HEK293 (cell line): ENCODE data around the gene NRP2.
A peak's percentile ranks its signal among the peaks of the same experiment; 100 is the strongest.

ENCODE experiments used
- CTCF ChIA-PET: fragments of 350-600 bp; formaldehyde crosslinking; extraction: SDS; loops from one replicate; lab custom pipeline; 2021; ENCODE audit warnings: antibody characterized with exemption; lab: Yijun Ruan, JAX
- POLR2A ChIA-PET: fragments of 300-600 bp; formaldehyde crosslinking; extraction: SDS; loops from one replicate; lab custom pipeline; 2020; ENCODE audit warnings: antibody characterized with exemption, inconsistent platforms; lab: Yijun Ruan, JAX
- H3K27ac ChIP-seq: fragments of 200-500 bp; sonication (Bioruptor generic); 2 replicates; pipeline ENCODE4 v1.5.1; 2014; ENCODE audit warnings: low read depth, low read length, control low read depth, inconsistent platforms; ENCODE audit errors: extremely low read depth
- H3K36me3 ChIP-seq, 2 experiments: fragments of 200-500 bp in 1 of 2; sonication (Bioruptor generic) in 1 of 2; 1 replicate in 1 of 2; 2 replicates in 1 of 2; pipeline ENCODE4 v1.5.1; 2014 to 2017; ENCODE audit warnings: inconsistent platforms in 2 of 2, low read length in 2 of 2; ENCODE audit not compliant: control insufficient read depth in 2 of 2, insufficient read depth in 1 of 2
- H3K4me1 ChIP-seq: fragments of 200-500 bp; sonication (Bioruptor generic); 2 replicates; pipeline ENCODE4 v1.5.1; 2014; ENCODE audit warnings: mild to moderate bottlenecking, low read length, inconsistent platforms; ENCODE audit not compliant: control insufficient read depth, insufficient read depth
- H3K4me3 ChIP-seq: 2 replicates; pipeline ENCODE4 v1.5.1; 2011; ENCODE audit warnings: low read depth, mild to moderate bottlenecking, control low read depth, low read length, moderate library complexity
- H3K9me3 ChIP-seq: fragments of 200-500 bp; sonication (Bioruptor generic); 2 replicates; pipeline ENCODE4 v1.5.1; 2014; ENCODE audit warnings: low read depth, low read length, inconsistent platforms; ENCODE audit not compliant: control insufficient read depth, insufficient read depth
- EGR2 ChIP-seq: fragments of 450-650 bp; formaldehyde crosslinking; IDR thresholded peaks from 2 replicates; pipeline ENCODE4 v1.5.1; 2016; ENCODE audit warnings: low read depth, missing biosample characterization, missing genetic modification characterization
- FEZF1 ChIP-seq: fragments of 450-650 bp; formaldehyde crosslinking; IDR thresholded peaks from 2 replicates; pipeline ENCODE4 v1.5.1; 2016; ENCODE audit warnings: missing biosample characterization, missing genetic modification characterization
- HOXD13 ChIP-seq: sonication (generic); formaldehyde crosslinking; IDR thresholded peaks from 2 replicates; pipeline ENCODE4 v1.8.0; 2022; ENCODE audit warnings: missing genetic modification reagents, borderline replicate concordance
- PRDM4 ChIP-seq: fragments of 450-650 bp; formaldehyde crosslinking; IDR thresholded peaks from 2 replicates; pipeline ENCODE4 v1.5.1; 2017; ENCODE audit warnings: missing biosample characterization, missing genetic modification characterization
- REPIN1 ChIP-seq: fragments of 450-650 bp; formaldehyde crosslinking; IDR thresholded peaks from 2 replicates; pipeline ENCODE4 v1.5.1; 2017; ENCODE audit warnings: missing biosample characterization, missing genetic modification characterization, low read depth
- SCRT2 ChIP-seq: fragments of 450-650 bp; formaldehyde crosslinking; IDR thresholded peaks from 2 replicates; pipeline ENCODE4 v1.5.1; 2016; ENCODE audit warnings: missing biosample characterization, missing genetic modification characterization
- SETDB1 ChIP-seq: IDR thresholded peaks from one replicate; pipeline ENCODE4 v1.6.1; 2017; ENCODE audit warnings: mild to moderate bottlenecking, low read length, moderate library complexity, mixed read lengths; ENCODE audit not compliant: insufficient read length
- ZBTB10 ChIP-seq: fragments of 450-650 bp; formaldehyde crosslinking; IDR thresholded peaks from 2 replicates; pipeline ENCODE4 v1.5.1; 2016; ENCODE audit warnings: missing biosample characterization, missing genetic modification characterization
- ZNF121 ChIP-seq: fragments of 450-650 bp; formaldehyde crosslinking; IDR thresholded peaks from 2 replicates; pipeline ENCODE4 v1.5.1; 2016; ENCODE audit warnings: missing biosample characterization, missing genetic modification characterization
- ZNF140 ChIP-seq: fragments of 450-650 bp; formaldehyde crosslinking; IDR thresholded peaks from 2 replicates; pipeline ENCODE4 v1.5.1; 2016; ENCODE audit warnings: missing biosample characterization, missing genetic modification characterization
- ZNF302 ChIP-seq: fragments of 450-650 bp; formaldehyde crosslinking; IDR thresholded peaks from 2 replicates; pipeline ENCODE4 v1.5.1; 2016; ENCODE audit warnings: missing biosample characterization, missing genetic modification characterization, low read depth
- ZNF350 ChIP-seq: fragments of 450-650 bp; formaldehyde crosslinking; IDR thresholded peaks from 2 replicates; pipeline ENCODE4 v1.5.0; 2017; ENCODE audit warnings: missing biosample characterization, mild to moderate bottlenecking, missing genetic modification characterization
- ZNF596 ChIP-seq: fragments of 450-650 bp; IDR thresholded peaks from 2 replicates; pipeline ENCODE4 v1.5.0; 2018; ENCODE audit warnings: missing biosample characterization, mild to moderate bottlenecking, missing genetic modification characterization, moderate library complexity
- ZNF623 ChIP-seq: fragments of 450-650 bp; formaldehyde crosslinking; IDR thresholded peaks from 2 replicates; pipeline ENCODE4 v1.5.1; 2016; ENCODE audit warnings: missing biosample characterization, missing genetic modification characterization
- ZNF626 ChIP-seq: fragments of 450-650 bp; sonication (Bioruptor Pico); formaldehyde crosslinking; IDR thresholded peaks from 2 replicates; pipeline ENCODE4 v1.5.1; 2018; ENCODE audit warnings: missing biosample characterization, missing genetic modification characterization, inconsistent platforms
- ZNF830 ChIP-seq: fragments of 450-650 bp; IDR thresholded peaks from 2 replicates; pipeline ENCODE4 v1.5.0; 2018; ENCODE audit warnings: missing biosample characterization, missing genetic modification characterization, low read depth, mild to moderate bottlenecking, moderate library complexity
- TF ChIP-seq, protein P1 (sequence below): fragments of 450-650 bp; formaldehyde crosslinking; IDR thresholded peaks from 2 replicates; pipeline ENCODE4 v1.5.1; 2016; ENCODE audit warnings: missing biosample characterization, missing genetic modification characterization
- TF ChIP-seq, protein P2 (sequence below): fragments of 450-650 bp; formaldehyde crosslinking; IDR thresholded peaks from 2 replicates; pipeline ENCODE4; 2016; ENCODE audit warnings: missing biosample characterization, missing genetic modification characterization
- TF ChIP-seq, protein P3 (sequence below): fragments of 450-650 bp; formaldehyde crosslinking; IDR thresholded peaks from 2 replicates; pipeline ENCODE4 v1.5.1; 2016; ENCODE audit warnings: missing biosample characterization, missing genetic modification characterization, borderline replicate concordance

The NRP2 gene

DNA sequence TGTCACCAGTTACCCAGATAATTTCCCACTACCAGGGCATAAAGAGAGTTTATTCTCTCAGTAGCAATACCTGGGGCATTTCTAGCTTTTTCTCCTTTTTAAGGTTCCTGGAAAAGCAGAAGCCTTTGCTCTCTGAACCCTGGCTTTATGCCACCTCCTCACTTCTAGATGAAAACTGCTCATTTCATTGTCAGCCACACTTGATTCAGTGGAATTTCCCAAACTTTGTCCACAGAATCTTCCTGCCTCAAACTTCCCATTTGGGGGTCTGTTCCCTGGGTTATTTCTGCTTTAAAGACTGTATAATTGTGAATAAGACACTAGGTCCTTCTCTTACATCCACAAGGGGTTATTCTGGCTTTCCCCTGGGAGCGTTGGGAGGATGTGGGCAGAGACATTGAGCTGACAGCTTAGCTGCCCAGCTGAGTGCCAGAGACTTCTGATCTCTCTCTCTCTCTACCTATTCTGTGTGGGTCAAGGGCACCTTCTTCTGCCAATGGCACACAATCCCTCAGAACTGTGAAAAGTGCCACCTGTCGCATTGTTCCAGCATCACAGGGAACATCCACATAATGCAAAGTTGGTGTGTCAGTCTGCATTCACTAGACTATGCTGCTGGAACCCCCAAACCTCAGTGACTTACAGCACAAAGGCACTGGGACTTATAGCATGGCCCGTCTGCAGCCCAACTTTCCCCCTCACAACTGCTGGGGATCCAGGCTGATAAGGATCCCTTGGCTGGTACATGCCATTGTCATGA is 19.9 kb upstream of the NRP2 start:
- POLR2A ChIA-PET: no interaction called here
- TF ChIP-seq ZNF140 (no peak), ZNF121 (tag by site-specific recombination) (no peak), FEZF1 (tag by site-specific recombination) (no peak), ZNF626 (tag by site-specific recombination) (no peak), ZBTB10 (tag by site-specific recombination) (no peak), SCRT2 (tag by site-specific recombination) (peak; percentile 71; the same call in 1 of the 2 replicates), EGR2 (tag by site-specific recombination) (no peak), ZNF830 (no peak)

DNA sequence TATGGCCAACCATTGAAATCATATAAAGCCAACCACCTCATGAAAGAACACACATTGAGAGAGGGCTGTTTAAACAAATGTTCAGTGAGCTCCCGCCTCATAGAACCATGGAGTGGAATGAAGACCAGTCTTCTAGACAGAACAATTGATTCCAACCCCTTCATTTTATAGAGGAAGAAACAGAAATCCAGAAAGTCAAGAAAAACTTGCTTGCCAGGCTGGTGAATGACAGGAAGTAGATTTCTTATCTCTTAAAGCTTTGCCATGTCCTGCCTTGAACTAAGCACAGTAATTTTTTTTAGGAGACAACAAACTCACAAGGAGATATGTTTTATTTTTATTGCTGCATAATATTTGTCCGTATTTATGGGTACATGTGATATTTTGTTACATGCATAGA is 16.5 kb upstream of the NRP2 start:
- Histone ChIP-seq H3K4me3 (no peak overlapping the region), H3K36me3 (no peaks in the 10 kb centered on the region), H3K27ac (no peak overlapping the region), H3K4me1 (no peaks in the 10 kb centered on the region), H3K9me3 (no peaks in the 10 kb centered on the region)
- POLR2A ChIA-PET: no interaction called here
- CTCF ChIA-PET: no interaction called here
- no peak for TF ChIP-seq ZNF350 (tag by site-specific recombination)
- TF ChIP-seq PRDM4: no peak
- TF ChIP-seq HOXD13: no peak
- no peak for TF ChIP-seq REPIN1 (tag by site-specific recombination)
- TF ChIP-seq, protein P1, sequence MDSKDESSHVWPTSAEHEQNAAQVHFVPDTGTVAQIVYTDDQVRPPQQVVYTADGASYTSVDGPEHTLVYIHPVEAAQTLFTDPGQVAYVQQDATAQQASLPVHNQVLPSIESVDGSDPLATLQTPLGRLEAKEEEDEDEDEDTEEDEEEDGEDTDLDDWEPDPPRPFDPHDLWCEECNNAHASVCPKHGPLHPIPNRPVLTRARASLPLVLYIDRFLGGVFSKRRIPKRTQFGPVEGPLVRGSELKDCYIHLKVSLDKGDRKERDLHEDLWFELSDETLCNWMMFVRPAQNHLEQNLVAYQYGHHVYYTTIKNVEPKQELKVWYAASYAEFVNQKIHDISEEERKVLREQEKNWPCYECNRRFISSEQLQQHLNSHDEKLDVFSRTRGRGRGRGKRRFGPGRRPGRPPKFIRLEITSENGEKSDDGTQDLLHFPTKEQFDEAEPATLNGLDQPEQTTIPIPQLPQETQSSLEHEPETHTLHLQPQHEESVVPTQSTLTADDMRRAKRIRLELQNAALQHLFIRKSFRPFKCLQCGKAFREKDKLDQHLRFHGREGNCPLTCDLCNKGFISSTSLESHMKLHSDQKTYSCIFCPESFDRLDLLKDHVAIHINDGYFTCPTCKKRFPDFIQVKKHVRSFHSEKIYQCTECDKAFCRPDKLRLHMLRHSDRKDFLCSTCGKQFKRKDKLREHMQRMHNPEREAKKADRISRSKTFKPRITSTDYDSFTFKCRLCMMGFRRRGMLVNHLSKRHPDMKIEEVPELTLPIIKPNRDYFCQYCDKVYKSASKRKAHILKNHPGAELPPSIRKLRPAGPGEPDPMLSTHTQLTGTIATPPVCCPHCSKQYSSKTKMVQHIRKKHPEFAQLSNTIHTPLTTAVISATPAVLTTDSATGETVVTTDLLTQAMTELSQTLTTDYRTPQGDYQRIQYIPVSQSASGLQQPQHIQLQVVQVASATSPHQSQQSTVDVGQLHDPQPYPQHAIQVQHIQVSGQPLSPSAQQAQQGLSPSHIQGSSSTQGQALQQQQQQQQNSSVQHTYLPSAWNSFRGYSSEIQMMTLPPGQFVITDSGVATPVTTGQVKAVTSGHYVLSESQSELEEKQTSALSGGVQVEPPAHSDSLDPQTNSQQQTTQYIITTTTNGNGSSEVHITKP (tag by site-specific recombination): no peak
- TF ChIP-seq, protein P2, sequence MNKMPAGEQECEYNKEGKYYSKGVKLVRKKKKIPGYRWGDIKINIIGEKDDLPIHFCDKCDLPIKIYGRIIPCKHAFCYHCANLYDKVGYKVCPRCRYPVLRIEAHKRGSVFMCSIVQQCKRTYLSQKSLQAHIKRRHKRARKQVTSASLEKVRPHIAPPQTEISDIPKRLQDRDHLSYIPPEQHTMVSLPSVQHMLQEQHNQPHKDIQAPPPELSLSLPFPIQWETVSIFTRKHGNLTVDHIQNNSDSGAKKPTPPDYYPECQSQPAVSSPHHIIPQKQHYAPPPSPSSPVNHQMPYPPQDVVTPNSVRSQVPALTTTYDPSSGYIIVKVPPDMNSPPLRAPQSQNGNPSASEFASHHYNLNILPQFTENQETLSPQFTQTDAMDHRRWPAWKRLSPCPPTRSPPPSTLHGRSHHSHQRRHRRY (tag by site-specific recombination): no peak
- no peak for TF ChIP-seq SETDB1
- TF ChIP-seq ZBTB10 (tag by site-specific recombination): no peak
- TF ChIP-seq ZNF623: no peak
- TF ChIP-seq, protein P3, sequence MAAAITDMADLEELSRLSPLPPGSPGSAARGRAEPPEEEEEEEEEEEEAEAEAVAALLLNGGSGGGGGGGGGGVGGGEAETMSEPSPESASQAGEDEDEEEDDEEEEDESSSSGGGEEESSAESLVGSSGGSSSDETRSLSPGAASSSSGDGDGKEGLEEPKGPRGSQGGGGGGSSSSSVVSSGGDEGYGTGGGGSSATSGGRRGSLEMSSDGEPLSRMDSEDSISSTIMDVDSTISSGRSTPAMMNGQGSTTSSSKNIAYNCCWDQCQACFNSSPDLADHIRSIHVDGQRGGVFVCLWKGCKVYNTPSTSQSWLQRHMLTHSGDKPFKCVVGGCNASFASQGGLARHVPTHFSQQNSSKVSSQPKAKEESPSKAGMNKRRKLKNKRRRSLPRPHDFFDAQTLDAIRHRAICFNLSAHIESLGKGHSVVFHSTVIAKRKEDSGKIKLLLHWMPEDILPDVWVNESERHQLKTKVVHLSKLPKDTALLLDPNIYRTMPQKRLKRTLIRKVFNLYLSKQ: no peak
- no peak for TF ChIP-seq ZNF596 (tag by site-specific recombination)
- no peak for TF ChIP-seq ZNF302

More for the DNA sequence above, 19.9 kb upstream of the NRP2 start:
- CTCF ChIA-PET: interaction anchor here (0.7 to 1.9 kb wide), 3 partner anchors 14 to 780 kb away, joined by 4 to 8 read pairs (median 6); no protein-coding TSS in a partner anchor
- H3K9me3 ChIP-seq: no peaks in the 10 kb centered on the region
- no peaks in the 10 kb centered on the region for H3K4me1 ChIP-seq
- no peak overlapping the region for H3K4me3 ChIP-seq
- no peak overlapping the region for H3K27ac ChIP-seq
- no peaks in the 10 kb centered on the region for H3K36me3 ChIP-seq
